Cardiac fibroblast (primary cell): ENCODE measurements around the gene LRRC46.
A peak's percentile ranks its signal among the peaks of the same experiment; 100 is the strongest.

Experiments
- DNase-seq, 2 donors: peaks; one replicate each; pipeline versions ENCODE4 v3.0.0 to v3.0.0-alpha.2; 2010; ENCODE audit warnings: low read depth in 2 of 2
- H3K4me3 ChIP-seq, 2 donors: replicated peaks in 1 of 2; 1 replicate in 1 of 2; 2 replicates in 1 of 2; pipeline ENCODE4 v1.5.1; 2011; ENCODE audit warnings: low read depth in 2 of 2, low read length in 2 of 2, mild to moderate bottlenecking in 2 of 2, moderate library complexity in 1 of 2
- TF ChIP-seq, protein P1 (sequence below): IDR thresholded peaks from one replicate; pipeline ENCODE4 v1.5.1; 2011; ENCODE audit warnings: low read depth, mild to moderate bottlenecking, low read length, inconsistent platforms

The LRRC46 gene

DNA sequence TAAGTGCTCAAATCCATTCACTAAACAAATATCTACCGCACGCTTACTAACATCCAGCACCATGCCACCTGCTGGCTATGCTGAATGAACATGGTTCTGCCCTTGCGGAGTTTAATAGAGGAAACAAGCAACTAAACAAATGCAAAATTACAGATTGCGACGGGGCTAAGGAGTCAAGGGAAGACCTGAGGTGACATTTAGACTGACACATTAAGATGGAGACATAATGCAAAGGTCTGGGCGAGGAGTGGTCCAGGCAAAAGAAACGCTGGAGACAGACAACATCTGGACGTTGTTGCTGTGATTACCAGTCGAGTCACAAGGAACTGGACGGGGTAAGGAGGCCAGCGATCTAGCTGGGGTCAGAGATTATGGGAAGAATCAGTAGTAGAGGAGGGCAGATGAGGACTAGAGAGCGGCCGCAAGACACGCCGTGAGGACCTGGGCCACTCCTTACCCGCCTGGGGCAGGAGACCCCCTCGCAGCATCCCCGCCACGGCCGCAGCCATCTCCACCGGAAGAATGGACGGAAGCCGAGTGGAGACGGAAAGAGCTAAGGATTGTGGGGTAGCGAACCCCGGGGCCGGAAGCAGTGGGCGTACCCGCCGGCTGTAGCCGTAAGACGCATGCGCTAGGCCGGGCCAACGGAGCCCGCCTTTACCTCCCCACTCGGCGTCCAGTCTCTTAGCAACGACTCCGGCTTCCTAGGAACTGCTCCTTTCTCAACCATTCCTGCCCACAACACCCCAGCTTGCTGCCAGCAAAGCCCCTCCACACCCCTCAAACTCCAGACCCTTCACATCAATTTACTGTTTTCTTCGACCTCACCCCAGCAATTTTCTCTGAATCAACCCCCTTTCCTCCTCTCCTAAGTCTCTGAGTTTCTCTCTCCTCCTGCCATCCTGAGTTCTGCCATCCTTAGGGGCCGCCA is at the start of gene LRRC46, which contains the start of gene MRPL10:
LRRC46 (plus strand) TSS at position 668 of the 931 bp plus-strand sequence. CDS start 320 bp downstream, outside the sequence.
MRPL10 (minus strand) TSS at position 539 of the 931 bp plus-strand sequence; CDS start at position 509, 30 bp downstream.
- TF ChIP-seq, protein P1, sequence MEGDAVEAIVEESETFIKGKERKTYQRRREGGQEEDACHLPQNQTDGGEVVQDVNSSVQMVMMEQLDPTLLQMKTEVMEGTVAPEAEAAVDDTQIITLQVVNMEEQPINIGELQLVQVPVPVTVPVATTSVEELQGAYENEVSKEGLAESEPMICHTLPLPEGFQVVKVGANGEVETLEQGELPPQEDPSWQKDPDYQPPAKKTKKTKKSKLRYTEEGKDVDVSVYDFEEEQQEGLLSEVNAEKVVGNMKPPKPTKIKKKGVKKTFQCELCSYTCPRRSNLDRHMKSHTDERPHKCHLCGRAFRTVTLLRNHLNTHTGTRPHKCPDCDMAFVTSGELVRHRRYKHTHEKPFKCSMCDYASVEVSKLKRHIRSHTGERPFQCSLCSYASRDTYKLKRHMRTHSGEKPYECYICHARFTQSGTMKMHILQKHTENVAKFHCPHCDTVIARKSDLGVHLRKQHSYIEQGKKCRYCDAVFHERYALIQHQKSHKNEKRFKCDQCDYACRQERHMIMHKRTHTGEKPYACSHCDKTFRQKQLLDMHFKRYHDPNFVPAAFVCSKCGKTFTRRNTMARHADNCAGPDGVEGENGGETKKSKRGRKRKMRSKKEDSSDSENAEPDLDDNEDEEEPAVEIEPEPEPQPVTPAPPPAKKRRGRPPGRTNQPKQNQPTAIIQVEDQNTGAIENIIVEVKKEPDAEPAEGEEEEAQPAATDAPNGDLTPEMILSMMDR = peak; percentile 42
- peak; percentile 94 to 96 for DNase-seq

GRCh38 chr17:47785538-47786123 is 45.8 kb upstream of the LRRC46 start:
- H3K4me3 ChIP-seq = no peak overlapping the region
- peak; percentile 20 to 38 for DNase-seq
- TF ChIP-seq, protein P1 = no peak

More for the DNA sequence above, at the start of gene LRRC46, which contains the start of gene MRPL10:
- H3K4me3 ChIP-seq = peak within 1 kb of the TSS; percentile 67 to 93

DNA sequence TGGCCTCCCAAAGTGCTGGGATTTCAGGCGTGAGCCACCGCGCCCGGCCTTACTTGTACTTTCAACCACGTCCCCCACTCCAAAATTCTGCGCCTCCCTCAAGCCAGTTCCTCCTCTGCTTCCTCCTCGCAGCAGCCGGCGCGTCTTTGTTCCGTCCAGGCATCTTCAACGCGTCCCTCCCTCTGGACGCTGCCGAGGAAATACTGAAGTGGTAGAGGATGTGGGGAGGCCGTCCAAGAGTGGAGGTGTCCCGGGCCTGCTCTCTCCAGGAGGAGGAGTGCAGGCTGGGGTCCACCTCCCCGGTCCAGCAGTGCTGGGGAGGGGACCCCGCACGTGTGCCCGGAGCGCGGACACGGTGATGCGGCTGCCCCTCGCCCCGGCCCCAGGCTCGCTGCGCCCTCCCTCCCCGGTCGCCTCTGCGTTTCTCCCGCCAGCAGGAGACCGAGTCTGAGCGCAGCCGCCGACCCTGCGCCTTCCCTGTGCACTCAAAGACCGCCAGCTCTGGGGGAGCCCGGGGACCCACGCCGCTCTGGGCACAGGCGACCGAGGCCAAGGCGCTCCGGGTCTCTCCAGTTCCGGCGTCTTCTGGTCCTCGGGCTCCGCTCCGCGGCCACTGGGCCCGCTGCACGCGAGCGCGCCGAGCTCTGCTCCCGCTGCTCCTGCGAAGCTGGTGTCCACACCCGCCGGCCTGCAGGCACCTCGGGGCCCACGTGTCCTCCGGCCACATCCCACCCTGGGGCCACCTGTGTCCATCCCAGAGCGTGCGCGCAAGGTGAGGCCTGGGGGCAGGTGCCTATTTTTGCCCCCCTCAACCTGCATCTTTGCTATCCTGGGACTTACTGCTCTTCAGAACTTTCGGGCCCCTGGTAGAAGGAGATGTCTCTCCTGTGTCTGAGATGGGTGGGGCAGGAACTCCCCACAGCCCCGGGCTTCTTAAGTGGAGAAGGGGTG is 41.6 kb upstream of the LRRC46 start:
- peak overlapping the region; percentile 22 to 44 for H3K4me3 ChIP-seq
- TF ChIP-seq, protein P1 = peak; percentile 34
- DNase-seq = peak; percentile 52 to 54

DNA sequence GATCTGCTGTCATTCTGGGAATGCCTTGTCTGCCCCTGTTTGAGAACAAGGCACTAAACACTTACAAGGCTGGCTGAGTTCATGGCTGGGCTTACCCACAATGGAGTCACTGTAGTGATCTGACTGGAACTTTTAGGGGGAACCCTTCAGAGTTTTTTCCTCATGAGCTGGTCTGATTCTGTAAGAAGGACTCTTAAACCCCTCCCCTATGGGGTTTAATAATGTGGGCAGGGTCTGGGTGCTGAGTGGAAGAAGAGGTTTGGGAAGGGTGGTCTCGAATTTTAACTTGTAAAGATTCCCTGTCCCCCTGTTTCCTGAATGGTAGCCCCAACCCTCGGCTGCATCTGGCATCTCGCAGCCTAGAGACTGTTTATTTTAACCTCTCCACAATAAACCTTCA is 40.4 kb upstream of the LRRC46 start:
- no peak for DNase-seq
- no peak overlapping the region for H3K4me3 ChIP-seq

GRCh38 chr17:47792457-47792856 is 39.0 kb upstream of the LRRC46 start:
- TF ChIP-seq, protein P1 = no peak
- H3K4me3 ChIP-seq = no peak overlapping the region
- DNase-seq = no peak

More for the DNA sequence above, 40.4 kb upstream of the LRRC46 start:
- TF ChIP-seq, protein P1 = no peak

- no peak overlapping the region for H3K4me3 ChIP-seq
- TF ChIP-seq, protein P1 = no peak
- no peak for DNase-seq
Observed at GRCh38 chr17:47792979-47793378, 38.5 kb upstream of the LRRC46 start.
